Activated CD4-positive, alpha-beta T cell treated with anti-CD3 and anti-CD28 coated beads, Interleukin-2, Interleukin-6, amounts not matched to agents 100 ng/mL and 50 ng/mL, durations not matched to agents 16 hours and 8 hours (primary cell): Measurements from ENCODE around the gene A4GALT.
"Not testable (repeated sequence)": the region's sequence is repeated elsewhere in the genome, so short reads cannot be mapped to it uniquely, and the experiment has no call there.

Experiments used
- DNase-seq: peaks from one replicate; pipeline ENCODE4 v3.0.0-alpha.2; 2020

A4GALT gene

DNA sequence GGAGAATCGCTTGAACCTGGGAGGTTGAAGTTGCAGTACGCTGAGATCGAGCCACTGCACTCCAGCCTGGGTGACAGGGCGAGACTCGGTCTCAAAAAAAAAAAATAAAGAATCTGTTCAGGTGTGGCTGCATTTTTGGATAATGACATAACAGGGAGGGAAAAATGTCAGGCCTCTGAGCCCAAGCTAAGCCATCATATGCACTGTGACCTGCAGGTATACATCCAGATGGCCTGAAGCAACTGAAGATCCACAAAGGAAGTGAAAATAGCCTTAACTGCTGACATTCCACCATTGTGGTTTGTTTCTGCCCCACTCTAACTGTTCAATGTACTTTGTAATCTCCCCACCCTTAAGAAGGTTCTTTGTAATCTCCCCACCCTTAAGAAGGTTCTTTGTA, 19.6 kb upstream of the A4GALT start:
- not testable (repeated sequence) for DNase-seq

GRCh38 chr22:42734406-42734805, 13.7 kb upstream of the A4GALT start:
- no peak for DNase-seq

DNA sequence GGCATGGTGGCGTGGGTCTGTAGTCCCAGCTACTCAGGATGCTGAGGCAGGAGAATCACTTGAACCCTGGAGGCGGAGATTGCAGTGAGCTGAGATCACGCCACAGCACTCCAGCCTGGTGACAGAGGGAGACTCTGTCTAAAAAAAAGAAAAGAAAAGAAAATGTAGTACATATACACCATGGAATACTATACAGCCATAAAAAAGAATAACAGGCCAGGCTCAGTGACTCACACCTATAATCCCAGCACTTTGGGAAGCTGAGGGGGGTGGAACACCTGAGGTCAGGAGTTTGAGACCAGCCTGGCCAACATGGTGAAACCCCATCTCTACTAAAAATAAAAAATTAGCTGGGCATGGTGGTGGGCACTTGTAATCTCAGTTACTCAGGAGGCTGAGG, 12.7 kb upstream of the A4GALT start:
- not testable (repeated sequence) for DNase-seq

DNA sequence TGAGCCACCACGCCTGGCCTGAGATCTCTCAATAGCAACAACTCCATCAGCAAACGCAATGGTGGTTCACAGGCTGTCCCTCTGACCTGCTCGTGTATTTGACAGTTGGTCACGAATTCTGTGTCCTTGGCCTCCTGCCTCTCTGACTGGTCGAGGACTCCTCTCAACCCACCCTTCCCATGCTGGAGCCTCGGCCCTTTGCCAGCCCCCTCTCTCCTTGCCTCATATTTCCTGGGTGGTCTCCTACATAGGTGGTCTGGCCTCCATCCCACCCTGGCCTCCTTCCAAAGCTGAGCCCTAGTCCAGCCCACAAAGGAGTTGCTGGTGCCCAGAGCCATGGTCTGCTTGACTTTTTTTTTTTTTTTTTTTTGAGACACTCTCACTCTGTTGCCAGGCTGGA, 11.4 kb upstream of the A4GALT start:
- DNase-seq = no peak

- no peak for DNase-seq
Measured at GRCh38 chr22:42726811-42727210, 6.1 kb upstream of the A4GALT start.

- no peak for DNase-seq
Measured at GRCh38 chr22:42725606-42726355, 5.1 kb upstream of the A4GALT start.

- no peak for DNase-seq
Measured at GRCh38 chr22:42724062-42724461, 3.4 kb upstream of the A4GALT start.

GRCh38 chr22:42721045-42721434, 370 bp upstream of the A4GALT start:
- no peak for DNase-seq

DNA sequence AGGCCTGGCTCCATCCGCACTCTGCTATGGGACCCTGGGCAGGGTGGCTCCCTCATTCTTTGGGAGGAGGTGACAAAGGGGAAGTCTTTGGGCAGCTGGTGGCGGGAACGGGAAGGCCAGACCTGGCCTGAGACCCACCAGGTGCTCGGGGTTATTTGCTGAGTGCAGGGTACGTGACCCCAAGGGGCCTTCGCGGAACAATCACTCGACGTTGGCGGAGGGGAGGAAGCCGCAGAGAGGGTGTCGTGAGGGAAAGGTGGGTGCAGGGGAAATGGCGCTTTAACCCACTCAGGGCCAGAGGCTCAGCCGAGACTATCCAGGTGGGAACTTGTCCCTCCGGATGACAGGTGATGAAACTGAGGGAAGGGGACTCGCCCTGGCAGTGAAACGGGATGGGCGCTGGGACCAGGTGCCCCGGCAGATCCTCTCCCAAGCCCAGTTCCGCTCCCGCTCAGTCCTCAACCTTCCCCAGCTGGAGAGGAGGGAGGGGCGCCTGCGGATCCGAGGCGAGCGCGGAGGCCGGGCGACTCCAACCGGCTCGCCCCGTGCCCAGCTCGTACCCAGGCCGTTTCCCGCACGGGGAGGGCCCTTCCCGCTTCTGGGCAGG, 911 bp downstream of the A4GALT start:
- DNase-seq = no peak

GRCh38 chr22:42719133-42719532, 1.5 kb downstream of the A4GALT start:
- DNase-seq = no peak

GRCh38 chr22:42717197-42717928, 3.3 kb downstream of the A4GALT start:
- DNase-seq = no peak

GRCh38 chr22:42716649-42717127, 4.0 kb downstream of the A4GALT start:
- no peak for DNase-seq

DNA sequence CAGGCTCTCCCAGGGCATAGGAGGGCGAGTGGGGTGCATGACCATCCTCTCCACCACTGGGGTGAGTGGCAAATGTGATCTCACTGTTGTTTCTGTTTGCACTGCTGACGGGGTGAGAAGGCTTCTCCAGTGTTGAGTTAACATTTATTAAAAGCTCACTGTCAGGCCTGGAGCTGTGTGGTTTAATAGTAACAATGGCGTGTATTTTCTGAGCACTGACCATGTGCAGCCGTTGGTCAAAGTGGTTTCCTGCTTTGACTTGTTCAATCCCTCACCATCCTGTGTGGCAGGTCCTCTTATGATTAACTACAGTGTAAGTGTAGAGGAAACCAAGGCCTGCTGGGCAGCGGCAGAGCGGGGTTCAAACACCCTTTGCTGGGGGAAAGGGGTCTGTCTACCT, 4.4 kb downstream of the A4GALT start:
- DNase-seq = no peak

- DNase-seq = no peak
Measured at GRCh38 chr22:42714768-42715390, 5.8 kb downstream of the A4GALT start.

GRCh38 chr22:42714308-42714707, 6.4 kb downstream of the A4GALT start:
- DNase-seq = no peak

GRCh38 chr22:42711895-42712837, 8.5 kb downstream of the A4GALT start:
- no peak for DNase-seq

GRCh38 chr22:42711281-42711731, 9.4 kb downstream of the A4GALT start:
- DNase-seq = no peak

GRCh38 chr22:42708417-42708816, 12.3 kb downstream of the A4GALT start:
- DNase-seq = no peak

GRCh38 chr22:42707496-42707895, 13.2 kb downstream of the A4GALT start:
- no peak for DNase-seq

DNA sequence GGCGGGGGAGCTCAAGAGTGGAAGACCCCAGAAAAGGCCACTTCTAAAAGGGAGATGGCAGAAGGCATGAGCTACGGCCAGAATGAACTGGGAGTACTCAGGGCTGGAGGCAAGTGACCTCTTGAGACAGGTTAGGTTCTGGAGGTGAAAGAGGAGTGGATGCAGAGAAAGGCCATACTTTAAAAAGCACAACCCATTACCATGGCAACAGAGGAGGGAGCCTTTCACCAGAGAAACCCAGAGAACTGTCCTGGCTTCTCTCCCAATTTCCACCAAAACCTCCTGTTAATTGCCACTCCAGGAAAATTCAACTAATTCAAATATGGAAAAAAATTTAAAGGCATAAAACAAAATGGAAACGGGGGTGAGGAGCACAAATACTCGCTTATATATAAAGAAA, 15.8 kb downstream of the A4GALT start:
- no peak for DNase-seq

DNA sequence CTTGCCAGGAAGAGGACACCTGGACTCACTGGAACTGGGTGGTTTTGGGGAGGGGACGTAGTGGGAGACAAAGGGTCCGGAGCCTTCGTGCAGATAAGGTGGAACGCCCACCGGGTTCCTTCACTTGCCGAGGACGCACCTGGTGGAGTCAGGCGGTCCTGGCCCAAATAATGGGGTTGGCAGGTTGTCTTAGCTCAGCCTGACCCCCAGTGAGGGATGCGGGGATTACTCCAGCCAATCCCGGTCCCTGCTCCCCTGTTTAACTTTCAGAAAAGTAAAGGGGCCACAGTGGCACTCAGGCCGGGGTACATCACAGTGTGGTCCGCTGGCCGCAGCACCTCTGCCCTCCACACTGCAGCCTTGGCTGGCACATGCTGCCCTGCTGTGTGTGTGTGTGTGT, 18.0 kb downstream of the A4GALT start:
- no peak for DNase-seq

DNA sequence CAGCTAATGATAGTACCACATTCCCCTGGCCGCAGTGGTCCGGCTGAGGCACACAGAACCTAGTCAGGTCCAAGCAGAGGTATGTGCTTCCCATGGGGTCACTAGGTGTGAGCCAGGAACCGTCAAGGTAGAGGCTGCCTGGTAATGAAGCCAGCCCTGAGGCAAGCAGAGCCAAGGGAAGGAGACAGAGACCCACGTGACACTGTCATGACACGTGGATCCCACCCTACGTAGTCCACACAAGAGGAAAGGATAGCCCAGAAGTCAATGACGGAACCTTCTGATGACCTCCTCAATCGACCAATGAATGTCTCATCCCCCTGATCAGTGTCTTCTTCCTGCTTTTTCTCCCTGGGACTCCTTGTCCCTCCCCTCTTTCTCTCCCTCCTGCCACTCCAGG, 19.0 kb downstream of the A4GALT start:
- no peak for DNase-seq
